NCI-H2171 (cell line): ENCODE data around the gene CCDC91.
A peak's percentile ranks its signal among the peaks of the same experiment; 100 is the strongest.
"Not testable (repeated sequence)": the region's sequence is repeated elsewhere in the genome, so short reads cannot be mapped to it uniquely, and the experiment has no call there.

Experiments
- DNase-seq: peaks from one replicate; lab custom pipeline; 2025; lab: John Stamatoyannopoulos, UW

CCDC91 gene

GRCh38 chr12:28184375-28184774 lies 5.9 kb upstream of the CCDC91 start:
- no peak for DNase-seq

GRCh38 chr12:28186500-28186899 lies 3.8 kb upstream of the CCDC91 start:
- no peak for DNase-seq

DNA sequence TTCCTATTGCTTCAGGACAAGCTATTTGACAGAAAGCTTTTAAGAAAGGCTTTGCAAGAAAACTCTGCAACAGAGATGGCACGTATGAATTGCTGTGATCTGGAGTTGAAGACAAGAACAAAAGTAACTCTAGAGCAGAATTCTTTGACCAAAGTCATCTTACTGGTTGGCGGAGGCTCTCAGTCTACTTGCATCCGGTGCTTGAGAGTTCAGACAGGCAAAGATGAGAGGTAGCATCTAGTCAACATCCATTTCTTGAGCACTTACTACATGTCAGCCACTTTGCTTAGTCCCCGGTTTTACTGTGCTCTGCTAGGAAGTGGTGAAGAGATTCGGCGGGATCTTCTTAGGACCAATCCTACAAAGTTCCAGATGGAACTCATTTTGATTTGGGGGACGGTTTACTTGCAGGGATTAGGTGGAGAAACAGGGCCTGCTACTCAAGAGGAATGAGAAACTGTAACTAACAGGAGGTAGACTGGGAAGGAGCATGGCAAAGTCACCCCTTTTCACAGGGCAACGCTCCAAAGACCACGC lies 404 bp upstream of the CCDC91 start:
- DNase-seq: peak; percentile 84

DNA sequence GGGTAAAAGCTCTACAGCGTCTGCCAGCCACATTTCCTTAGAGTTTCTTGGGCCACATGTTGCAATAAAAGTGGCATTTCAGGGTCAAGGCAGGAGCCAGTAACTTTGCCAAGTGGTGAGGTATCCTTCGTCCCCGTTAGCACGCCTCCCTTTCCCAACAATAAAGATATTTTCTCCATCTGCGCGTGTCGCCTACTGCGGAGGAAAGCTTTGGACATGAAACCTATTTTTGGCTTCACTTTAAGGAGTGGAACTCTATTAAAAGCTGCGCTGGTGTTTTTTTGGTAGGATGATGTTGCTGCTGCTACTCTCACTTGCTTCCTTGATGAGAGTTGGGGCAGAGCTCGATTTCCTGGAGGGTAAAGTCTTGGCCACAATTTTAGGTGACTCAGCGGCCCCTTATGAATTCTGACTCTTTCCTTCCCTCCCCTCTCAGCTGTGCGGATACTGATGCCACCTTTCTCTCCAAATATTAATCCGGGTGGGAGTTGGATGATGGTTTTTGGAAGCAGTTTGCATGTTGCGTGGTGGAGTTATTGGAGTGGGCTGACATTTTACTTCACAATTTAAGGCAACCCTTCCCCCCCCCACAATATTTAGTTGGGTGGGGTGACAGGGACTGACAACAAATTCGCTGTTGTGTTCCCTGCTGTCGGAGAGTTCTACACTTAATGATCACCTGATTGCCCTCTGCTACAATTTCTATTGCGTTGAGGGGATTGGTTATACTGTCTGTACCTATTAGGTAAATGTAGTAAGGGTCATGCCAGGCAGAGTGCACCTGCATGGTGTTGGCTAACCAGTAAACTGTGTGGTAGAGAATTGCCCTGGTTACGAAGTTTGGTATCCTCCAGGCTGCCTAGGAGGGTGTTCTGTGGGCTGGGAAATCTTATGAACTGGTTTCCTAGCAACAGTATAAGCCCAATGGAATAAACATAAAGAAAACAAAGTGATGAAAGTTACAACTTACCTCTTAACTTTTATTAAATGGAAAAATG lies 1.1 kb downstream of the CCDC91 start:
- DNase-seq: peak; percentile 52

DNA sequence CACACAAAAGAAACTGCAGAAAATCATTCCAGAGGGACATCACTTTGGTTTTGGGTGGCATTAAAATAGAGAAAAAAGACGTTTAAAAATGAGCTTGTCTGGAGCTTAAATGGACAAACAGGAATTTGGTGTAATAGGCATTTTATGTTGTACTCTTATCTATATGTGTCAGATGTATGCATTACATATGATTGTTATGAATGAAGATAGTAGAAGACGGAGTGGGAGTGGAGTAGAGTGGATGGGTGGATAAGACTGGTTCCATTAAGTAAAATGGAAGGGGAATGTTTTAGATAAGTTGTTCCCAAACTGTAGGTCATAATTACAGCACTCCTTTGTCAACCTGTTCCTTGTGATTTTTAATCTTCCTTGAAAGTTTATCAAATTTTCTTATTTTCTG lies 1.9 kb downstream of the CCDC91 start:
- DNase-seq: no peak

DNA sequence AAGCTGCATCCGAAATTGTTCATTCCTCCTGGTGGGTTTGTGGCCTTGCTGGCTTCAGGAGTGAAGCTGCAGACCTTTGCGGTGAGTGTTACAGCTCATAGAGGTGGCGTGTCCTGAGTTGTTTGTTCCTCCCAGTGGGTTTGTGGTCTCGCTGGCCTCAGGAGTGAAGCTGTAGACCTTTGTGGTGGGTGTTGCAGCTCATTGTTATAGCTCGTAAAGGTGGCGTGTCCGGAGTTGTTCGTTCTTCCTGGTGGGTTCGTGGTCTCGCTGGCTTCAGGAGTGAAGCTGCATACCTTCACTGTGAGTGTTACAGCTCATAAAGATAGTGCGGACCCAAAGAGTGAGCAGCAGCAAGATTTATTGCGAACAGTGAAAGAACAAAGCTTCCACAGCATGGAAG lies 4.4 kb downstream of the CCDC91 start:
- DNase-seq: not testable (repeated sequence)

DNA sequence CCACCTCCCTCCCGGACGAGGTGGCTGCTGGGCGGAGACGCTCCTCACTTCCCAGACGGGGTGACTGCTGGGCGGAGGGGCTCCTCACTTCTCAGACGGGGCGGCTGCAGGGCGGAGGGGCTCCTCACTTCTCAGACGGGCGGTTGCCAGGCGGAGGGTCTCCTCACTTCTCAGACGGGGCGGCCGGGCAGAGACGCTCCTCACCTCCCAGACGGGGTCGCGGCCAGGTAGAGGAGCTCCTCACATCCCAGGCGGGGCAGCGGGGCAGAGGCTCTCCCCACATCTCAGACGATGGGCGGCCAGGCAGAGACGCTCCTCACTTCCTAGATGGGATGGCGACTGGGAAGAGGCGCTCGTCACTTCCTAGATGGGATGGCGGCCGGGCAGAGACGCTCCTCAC lies 10.9 kb downstream of the CCDC91 start:
- not testable (repeated sequence) for DNase-seq

GRCh38 chr12:28202374-28203130 lies 12.3 kb downstream of the CCDC91 start:
- no peak for DNase-seq

- DNase-seq: peak; percentile 61
Observed at GRCh38 chr12:28209782-28210181, 19.5 kb downstream of the CCDC91 start.

GRCh38 chr12:28212182-28212581 lies 21.9 kb downstream of the CCDC91 start:
- no peak for DNase-seq

DNA sequence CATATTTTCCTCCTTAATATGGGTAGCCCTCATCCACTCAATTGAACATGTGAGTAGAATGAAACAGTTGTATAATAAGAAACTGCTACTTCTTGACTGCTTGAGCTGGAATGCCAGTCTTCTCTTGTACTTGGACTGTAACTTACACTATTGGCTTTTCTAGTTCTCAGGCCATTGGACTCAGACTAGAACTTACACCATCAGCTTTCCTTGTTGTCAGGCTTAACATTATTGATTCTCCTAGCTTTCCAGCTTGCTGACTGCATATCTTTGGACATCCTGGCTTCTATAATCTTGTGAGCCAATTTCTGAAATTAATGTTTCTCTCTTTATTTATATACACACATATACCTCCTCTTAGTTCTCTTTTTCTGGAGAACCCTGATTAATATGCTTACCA lies 24.8 kb downstream of the CCDC91 start:
- DNase-seq: no peak

DNA sequence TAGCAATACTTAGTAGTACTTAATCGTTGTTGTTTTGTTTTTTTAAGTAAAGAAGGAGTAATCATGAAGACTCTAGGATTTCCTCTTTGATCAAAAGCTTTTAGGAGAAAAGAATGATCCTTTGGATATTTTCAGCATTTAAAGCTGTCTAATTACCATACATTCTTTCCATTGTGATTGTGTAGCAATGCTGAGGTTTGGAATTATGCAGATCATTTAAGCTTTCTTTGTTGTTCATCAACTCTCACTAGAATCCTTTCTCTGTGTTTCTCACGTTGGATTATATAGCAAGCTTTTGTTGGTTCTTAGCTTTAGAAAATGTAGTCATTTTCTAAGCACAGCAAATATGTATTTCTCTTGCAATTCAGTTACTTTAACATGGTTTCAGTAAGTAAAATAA lies 25.8 kb downstream of the CCDC91 start:
- DNase-seq: no peak

- DNase-seq: no peak
Observed at GRCh38 chr12:28217805-28218204, 27.5 kb downstream of the CCDC91 start.

- DNase-seq: no peak
Observed at GRCh38 chr12:28218875-28219274, 28.6 kb downstream of the CCDC91 start.

DNA sequence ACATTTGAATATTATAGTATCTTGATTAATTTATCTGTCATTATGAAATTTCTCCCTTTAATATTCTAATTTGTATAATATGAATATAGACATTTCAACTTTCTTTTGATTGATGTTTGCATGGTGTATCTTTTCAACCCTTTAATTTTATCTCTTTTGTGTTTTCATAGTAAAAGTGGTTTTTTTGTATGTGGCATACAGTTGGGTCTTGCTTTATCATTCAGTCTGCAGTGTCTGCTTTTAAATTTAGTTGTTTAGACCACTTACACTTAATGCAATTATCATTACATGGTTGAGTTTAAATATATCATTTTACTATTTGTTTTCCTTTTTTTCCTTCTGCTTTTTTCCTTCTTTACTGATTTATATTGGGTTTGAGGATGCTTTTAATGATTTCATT lies 29.6 kb downstream of the CCDC91 start:
- DNase-seq: no peak

DNA sequence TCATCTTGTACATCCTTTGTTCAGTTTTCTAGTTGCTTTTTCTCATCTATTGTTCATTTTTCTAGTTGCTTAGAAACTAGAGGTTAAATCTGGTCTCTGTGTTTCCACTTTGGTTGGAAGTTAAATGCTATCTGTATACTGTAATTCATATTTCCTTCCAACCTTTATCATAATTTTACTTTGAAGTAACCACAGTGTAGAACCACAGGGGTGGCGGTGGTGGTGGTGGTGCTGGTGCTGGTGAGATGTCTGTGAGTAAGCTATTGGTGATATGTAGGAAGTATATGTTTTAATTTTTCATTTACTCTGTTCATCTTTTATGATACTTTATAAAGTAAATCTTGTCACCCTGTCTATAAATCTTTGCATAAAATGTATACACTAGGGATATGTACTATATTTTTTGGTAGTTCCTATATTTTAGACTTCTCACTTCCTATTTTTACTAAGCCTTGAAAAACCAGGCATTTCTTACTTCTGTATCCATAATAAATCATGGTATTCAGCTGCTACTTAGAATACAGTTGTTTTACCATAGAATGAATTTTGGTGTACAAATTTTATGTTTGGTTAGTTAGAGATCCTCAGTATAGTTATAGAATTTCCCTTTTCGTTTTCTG lies 31.9 kb downstream of the CCDC91 start:
- DNase-seq: no peak

DNA sequence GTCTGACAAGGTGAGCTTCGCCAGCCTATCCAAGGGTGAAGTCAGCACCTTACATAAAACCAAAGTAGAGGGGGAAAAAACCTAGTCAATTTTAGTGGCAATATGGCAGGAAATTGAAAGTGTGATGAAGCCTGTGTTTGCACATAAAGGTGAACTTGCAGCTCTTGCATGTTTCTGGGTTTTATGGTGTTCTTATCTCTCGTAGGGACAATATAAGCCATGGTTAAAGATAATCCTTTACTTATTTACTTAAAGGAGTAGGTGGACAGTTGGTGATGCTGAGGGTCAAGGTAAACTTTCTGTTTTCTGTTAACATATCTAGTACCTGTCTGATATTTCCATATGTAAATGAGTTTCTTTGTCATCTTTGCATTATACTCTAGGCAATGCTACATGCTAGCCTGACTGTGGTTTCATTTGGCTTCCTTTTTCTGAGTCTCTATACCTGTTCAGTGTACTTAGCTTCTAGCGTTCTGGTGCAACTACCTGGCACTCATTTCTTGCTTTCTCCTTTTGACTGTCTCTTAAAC lies 32.8 kb downstream of the CCDC91 start:
- DNase-seq: no peak

DNA sequence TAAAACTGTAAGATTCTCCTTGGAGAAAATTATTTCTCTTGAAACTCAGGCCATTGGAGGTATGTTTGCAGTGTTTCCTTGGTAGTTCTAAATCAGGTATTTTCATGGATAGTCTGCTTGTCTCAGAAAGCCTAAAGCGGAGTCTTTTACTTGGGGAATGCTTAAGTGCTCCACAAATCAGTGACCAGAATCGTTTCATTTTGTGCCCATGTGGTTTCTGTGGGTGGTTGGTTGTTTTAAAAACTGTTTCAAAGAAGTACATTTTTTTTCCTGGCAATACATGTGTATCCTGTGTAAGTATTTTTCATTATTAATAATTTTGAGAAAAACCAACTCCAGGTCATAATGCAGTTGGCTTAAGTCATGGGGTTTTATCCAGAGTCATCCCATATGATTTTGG lies 33.6 kb downstream of the CCDC91 start:
- DNase-seq: no peak

DNA sequence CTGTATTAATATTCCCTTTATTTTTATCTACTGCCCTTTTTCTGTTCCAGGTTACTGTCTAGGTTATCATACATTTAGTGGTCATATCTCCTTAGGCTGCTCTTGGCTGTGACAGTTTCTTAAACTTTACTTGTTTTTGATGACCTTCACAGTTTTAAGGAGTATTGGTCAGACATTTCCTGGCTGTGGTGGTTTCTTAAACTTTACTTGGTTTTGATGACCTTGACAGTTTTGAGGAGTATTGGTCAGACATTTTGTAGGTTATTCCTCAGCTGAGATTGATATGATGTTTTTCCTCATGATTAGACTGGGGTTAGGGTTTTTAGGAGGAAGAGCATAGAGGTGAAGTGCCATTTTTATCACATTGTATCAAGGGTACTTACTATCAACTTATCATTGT lies 36.4 kb downstream of the CCDC91 start:
- DNase-seq: no peak

DNA sequence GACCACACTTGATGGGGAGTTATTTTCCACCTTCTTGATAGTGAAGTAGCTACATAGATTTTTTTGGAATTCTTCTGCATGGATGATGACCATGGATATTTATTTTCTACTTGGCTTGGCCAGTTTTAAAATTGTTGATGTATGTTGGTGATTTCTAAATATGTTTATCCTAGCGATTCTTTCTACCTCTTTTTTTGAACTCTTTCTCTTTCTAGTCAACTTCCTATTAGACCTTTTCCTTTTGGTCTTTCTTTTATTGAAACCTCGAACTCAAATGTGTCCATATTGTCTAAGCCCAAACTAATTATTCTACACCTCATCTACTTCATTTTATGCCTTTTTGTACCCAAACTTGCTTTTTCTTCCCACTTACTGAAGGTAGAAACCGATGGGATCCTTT lies 37.0 kb downstream of the CCDC91 start:
- no peak for DNase-seq

DNA sequence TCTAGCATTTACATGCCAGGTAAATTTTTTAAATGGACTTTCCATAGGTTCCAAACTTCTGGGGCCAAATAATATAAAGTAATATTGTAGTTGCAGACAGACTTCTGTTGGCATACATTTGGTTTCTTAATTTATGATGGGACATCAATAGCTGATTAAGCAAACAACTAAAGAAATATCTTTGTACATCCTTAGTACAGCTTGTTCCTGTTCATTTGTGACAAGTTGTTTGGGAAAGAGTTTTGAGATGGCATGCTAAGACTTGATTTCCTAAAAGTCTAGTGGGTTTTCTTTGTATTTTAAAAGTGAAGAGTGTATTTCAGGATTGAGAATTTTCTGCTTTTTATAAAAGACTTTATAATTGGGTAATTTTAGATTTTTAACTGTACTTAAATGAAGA lies 41.0 kb downstream of the CCDC91 start:
- DNase-seq: no peak
